GM19023 (cell line): ENCODE data around the gene CUZD1.
"Not testable (repeated sequence)": the region's sequence is repeated elsewhere in the genome, so short reads cannot be mapped to it uniquely, and the experiment has no call there.

Source experiments
- ATAC-seq: cut with Tn5 transposase; IDR thresholded peaks from one replicate; pipeline ENCODE4 v1.9.1; 2021; ENCODE audit warnings: mild to moderate bottlenecking, moderate library complexity; ENCODE audit not compliant: unreplicated experiment

The CUZD1 gene

GRCh38 chr10:122845783-122846332 is at the start of gene CUZD1:
Gene CUZD1, minus strand, starts transcription at chr10:122845857. Its CDS starts 14 bp downstream, at chr10:122845843.
- ATAC-seq: no peak

- no peak for ATAC-seq
Measured at GRCh38 chr10:122894261-122894944, 48.7 kb upstream of the CUZD1 start.

- no peak for ATAC-seq
Measured at GRCh38 chr10:122884166-122884565, 38.5 kb upstream of the CUZD1 start.

- no peak for ATAC-seq
Measured at GRCh38 chr10:122882766-122883165, 37.1 kb upstream of the CUZD1 start.

GRCh38 chr10:122879339-122880273 is 33.9 kb upstream of the CUZD1 start, which contains the start of gene FAM24B:
Gene FAM24B, minus strand, starts transcription at chr10:122879581. Its CDS starts 29,066 bp downstream, at chr10:122850515.
- ATAC-seq: peak; percentile 81

- ATAC-seq: peak; percentile 14
Measured at GRCh38 chr10:122878799-122879338, 33.2 kb upstream of the CUZD1 start.

GRCh38 chr10:122877264-122877663 is 31.6 kb upstream of the CUZD1 start:
- ATAC-seq: no peak

GRCh38 chr10:122876467-122876855 is 30.8 kb upstream of the CUZD1 start:
- no peak for ATAC-seq

- ATAC-seq: no peak
Measured at GRCh38 chr10:122875843-122876466, 30.3 kb upstream of the CUZD1 start.

GRCh38 chr10:122871947-122872346 is 26.3 kb upstream of the CUZD1 start:
- not testable (repeated sequence) for ATAC-seq

GRCh38 chr10:122868768-122869167 is 23.1 kb upstream of the CUZD1 start:
- ATAC-seq: not testable (repeated sequence)

GRCh38 chr10:122866757-122867482 is 21.3 kb upstream of the CUZD1 start:
- not testable (repeated sequence) for ATAC-seq

GRCh38 chr10:122864901-122865300 is 19.2 kb upstream of the CUZD1 start:
- no peak for ATAC-seq

- ATAC-seq: no peak
Measured at GRCh38 chr10:122864194-122864592, 18.5 kb upstream of the CUZD1 start.

GRCh38 chr10:122863216-122864193 is 17.8 kb upstream of the CUZD1 start:
- no peak for ATAC-seq

GRCh38 chr10:122861711-122862161 is 16.1 kb upstream of the CUZD1 start:
- ATAC-seq: no peak

- ATAC-seq: no peak
Measured at GRCh38 chr10:122859527-122859926, 13.9 kb upstream of the CUZD1 start.

GRCh38 chr10:122858042-122858441 is 12.4 kb upstream of the CUZD1 start:
- not testable (repeated sequence) for ATAC-seq

- ATAC-seq: no peak
Measured at GRCh38 chr10:122856902-122857301, 11.2 kb upstream of the CUZD1 start.
